Activated CD8-positive, alpha-beta memory T cell treated with anti-CD3 and anti-CD28 coated beads for 24 hours (primary cell): ENCODE data around the gene FOXC1.

Experiments used
- DNase-seq: peaks from one replicate; pipeline ENCODE4 v3.0.0-alpha.2; 2020

Gene FOXC1

DNA sequence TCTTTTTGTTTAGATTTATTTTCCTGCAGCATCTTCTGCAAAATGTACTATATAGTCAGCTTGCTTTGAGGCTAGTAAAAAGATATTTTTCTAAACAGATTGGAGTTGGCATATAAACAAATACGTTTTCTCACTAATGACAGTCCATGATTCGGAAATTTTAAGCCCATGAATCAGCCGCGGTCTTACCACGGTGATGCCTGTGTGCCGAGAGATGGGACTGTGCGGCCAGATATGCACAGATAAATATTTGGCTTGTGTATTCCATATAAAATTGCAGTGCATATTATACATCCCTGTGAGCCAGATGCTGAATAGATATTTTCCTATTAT is 3.2 kb downstream of the FOXC1 start:
- DNase-seq, result no peak

DNA sequence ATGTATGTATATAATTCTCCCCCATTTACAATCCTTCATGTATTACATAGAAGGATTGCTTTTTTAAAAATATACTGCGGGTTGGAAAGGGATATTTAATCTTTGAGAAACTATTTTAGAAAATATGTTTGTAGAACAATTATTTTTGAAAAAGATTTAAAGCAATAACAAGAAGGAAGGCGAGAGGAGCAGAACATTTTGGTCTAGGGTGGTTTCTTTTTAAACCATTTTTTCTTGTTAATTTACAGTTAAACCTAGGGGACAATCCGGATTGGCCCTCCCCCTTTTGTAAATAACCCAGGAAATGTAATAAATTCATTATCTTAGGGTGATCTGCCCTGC is 3.6 kb downstream of the FOXC1 start:
- DNase-seq, result no peak

DNA sequence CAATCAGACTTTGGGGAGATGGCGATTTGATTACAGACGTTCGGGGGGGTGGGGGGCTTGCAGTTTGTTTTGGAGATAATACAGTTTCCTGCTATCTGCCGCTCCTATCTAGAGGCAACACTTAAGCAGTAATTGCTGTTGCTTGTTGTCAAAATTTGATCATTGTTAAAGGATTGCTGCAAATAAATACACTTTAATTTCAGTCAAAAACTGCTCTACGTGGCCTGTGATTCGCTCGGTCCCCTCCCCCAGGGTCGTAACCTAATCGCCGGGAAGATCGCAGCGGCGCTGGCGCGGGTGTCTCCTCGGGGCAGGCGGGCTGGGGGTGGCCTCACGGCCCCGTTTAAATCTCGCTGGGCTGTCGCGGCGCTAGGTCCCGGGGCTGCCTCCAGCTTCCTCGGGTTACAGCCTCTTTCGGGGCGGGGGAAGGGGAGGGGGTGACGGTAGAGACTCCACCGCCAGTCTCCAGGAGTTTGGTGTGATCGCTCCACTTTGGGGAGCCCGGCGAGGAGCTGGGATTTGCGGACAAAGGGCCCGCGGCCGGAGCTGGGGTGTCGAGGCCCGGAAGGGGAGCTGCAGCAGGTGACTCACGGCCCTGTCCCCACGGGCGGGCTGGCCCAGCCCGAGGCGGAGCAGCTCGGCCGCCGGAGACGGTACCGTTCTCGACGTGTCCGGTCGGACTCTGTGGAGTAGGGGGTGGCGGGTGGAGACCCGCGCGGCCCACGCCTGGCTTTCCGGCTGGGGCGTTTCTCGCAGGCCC is 4.2 kb downstream of the FOXC1 start:
- DNase-seq, result no peak

DNA sequence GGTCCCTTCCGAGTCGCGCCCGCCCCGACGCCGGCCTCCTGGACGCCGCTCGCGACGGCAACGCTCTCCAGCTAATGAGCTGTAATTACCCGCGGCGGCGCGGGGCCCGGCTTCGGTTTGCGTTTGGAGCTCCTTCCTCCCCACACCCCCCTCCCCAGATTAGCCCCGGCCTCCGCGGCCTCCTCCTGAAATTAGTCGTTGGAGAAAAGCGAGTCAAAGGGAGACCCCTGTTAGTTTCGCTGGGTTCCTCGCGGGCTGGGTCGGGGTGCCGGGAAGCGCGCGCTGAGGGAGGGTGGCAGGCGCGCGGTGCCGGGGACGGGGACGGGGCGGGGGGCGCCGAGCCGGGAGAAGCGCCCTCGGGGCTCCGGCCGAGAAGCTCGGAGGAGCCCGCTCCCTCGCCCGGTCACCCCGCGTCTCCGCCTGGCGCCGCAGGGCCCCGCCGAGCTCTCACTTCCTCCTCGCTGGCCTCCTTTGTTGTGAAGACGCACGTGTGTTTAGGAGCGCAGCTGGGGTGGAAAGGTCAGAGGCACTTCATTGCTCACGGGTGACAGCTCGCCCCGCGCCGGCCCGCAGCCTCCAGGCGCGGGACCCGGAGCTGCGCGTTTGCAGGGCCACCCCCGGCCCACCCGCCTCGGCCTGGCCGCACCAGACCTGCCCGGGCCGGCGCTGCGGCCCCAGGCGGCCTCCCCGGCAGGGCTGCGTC is 4.9 kb downstream of the FOXC1 start:
- no peak for DNase-seq

DNA sequence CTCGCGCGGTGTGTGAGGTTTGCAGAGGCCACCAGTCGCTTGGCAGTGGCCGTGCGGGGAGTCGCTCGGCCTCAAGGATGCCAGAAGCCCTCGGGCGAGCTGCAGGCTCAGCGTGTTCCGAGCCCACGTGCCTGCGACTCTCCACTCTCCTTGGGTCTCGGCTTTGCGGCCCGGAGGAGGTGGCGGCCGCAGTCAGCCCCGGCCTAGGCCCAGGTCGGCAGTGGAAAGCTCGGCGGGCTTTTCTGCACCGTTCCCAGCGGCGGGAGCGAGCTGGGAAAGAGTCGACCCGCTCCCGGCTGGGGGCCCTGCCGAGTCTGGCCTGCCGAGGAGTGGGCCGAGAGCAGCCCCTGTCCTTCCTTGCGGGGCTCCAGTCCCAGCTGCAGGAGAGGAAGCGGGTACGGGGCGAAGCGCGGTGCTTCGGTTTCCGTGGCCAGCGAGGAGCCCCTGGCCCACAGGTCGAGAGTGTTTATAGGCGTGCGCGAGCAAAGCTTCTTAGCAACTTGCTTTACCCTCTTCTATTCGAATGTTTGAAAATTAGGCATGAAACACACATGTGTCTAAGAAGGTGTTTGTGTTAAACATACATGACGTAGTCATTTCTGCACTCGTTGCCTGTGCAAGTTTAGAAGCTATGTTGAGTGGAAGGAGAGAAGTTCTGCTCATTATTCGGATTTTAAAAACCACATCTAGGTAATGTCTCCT is 5.6 kb downstream of the FOXC1 start:
- DNase-seq, result no peak

DNA sequence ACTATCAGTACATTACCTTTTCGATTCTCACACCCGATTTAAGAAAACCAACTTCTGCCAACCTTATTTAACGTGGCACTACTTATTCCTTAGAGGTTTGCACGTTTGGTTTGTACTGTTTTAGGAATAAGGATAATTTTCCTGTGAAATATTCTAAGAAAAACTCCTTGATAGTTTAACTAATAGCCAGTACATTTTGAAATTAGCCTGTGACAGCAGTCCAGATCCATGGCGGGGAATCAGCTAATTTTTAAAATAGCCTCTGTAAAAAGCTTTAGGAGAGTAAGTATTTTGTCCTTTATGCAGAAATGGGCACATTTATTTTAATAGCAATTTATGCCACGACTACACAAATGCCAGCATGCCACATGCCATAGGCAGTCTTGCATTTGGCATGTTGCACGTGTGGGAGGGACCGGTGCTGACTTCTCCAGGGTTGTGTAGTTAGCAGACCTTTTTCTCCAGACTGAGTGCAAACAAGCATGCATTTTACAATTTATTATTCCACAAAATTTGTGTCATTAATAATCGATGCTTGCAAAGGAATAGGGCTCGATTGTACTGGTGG is 6.2 kb downstream of the FOXC1 start:
- no peak for DNase-seq

GRCh38 chr6:1616701-1617463 is 7.2 kb downstream of the FOXC1 start:
- no peak for DNase-seq

DNA sequence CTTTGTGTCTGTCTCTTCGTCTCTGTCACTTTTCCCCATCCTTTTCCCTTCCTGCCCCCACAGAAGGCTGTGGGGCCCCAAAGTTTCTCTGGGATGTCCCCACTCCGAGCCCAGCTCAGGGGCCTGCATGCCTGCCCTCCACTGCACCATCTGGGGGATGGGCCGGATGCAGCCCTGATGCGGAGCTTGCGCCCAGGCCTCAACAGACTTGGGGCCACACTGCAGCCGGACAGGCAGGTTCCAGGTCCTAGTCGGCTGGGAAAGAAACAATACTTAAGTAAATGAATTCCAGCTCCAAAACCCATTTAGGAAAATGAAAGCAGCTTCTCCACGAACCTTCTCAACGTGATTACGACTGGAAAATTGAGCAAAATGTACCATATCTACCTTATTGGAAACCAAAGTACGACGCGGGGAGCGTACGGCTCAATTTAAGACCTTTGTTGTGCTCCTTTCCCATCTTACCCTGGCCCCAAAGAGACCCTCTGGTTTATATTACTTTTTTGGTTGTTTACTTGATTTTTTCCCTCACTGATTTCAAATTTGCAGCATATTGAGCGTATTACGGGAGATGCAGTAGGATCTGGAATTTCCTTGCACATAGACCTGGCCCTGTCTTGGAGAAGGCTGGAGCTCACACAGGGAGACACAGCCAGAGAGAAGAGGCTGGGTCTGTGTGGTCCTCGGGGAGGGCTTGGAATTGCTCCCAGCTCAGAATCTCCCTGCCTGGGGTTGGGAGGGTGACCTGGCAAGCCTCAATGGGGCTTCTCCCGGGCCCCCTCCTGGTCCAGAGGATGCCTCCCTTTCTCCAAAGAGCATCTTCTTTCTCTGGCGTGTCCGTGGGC is 8.0 kb downstream of the FOXC1 start:
- DNase-seq, result no peak

DNA sequence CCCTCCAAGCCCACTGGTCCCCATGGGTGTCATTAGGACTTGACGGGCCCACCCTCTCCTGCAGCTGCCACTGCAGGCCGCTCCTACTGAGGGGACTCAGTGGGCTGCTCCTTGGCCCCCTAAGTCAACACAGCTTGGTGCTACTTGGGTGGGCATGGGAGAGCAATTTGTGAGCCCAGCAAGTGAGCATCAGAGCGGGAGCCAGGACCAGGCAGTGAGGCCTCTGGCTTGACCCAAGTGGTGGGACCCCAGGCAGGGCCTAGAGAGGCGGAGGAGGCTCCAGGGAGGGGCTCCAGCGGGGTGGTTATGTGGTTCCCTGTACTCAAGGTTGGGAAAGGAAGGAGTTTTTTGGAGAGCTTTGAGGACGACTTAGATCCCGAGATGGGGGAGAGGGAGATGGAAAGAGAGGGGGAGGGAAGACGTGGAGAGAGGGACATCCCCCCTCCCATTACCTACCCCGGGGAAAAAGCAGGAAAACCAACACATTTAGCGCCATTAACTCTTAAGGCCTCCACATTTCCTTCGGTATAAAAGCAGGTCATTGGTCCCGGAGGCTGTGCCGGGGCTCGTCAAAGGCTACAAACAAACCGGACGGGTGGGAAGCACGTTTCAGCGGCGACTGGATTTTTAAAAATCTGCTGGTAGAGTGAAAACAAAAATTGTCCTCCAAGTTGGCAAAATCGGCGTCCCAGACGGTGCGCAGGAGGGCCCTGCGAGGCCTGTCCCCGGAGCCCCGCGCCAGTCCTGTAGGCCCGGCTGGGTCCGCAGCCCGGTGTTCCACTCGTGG is 8.8 kb downstream of the FOXC1 start:
- no peak for DNase-seq

- DNase-seq, result no peak
Observed at GRCh38 chr6:1619098-1619672, 9.5 kb downstream of the FOXC1 start.

DNA sequence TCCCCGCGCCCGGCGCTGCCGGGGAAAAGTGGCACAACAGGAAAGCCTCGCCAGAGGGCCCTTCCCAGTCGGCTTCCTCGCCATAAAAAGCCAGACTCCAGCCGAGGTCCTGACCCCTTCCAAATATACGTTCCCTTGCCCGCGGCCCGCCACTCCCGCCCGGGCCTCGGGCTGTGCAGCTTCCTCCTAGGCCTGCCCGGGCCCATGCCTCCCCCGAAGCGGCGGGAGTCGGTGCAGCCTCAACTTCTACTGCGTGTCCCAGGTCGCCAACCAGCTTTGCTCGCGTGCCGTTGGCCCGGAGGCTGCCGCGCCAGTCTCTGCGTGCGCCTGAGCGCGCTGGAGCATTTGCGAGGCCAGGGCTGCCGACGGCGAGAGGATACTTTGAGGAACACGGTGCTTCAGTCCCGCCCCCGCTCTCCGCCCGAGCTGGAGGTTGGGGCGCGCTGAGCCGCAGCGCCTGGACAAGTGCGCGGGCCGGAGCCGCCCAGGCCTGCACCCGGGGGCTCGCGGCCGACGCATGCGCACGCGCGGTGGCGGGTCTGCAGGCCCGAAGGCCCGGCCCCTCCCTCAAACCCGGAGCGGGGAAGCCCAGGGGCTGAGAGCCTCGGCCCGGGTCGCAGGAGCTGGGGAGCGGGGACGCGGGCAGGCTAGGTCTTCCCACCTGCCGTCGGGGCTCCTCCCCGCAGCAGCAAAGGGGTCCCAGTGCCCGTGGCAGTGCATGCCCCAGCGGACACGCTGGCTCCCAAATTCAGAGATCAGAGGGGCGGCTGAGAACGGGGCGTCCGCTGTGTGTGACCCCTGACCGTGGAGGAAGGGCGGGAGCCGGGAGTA is 10.2 kb downstream of the FOXC1 start:
- DNase-seq, result no peak

GRCh38 chr6:1620504-1621069 is 10.9 kb downstream of the FOXC1 start:
- DNase-seq, result no peak

GRCh38 chr6:1621070-1621701 is 11.5 kb downstream of the FOXC1 start:
- no peak for DNase-seq

GRCh38 chr6:1622220-1622850 is 12.6 kb downstream of the FOXC1 start:
- DNase-seq, result no peak

DNA sequence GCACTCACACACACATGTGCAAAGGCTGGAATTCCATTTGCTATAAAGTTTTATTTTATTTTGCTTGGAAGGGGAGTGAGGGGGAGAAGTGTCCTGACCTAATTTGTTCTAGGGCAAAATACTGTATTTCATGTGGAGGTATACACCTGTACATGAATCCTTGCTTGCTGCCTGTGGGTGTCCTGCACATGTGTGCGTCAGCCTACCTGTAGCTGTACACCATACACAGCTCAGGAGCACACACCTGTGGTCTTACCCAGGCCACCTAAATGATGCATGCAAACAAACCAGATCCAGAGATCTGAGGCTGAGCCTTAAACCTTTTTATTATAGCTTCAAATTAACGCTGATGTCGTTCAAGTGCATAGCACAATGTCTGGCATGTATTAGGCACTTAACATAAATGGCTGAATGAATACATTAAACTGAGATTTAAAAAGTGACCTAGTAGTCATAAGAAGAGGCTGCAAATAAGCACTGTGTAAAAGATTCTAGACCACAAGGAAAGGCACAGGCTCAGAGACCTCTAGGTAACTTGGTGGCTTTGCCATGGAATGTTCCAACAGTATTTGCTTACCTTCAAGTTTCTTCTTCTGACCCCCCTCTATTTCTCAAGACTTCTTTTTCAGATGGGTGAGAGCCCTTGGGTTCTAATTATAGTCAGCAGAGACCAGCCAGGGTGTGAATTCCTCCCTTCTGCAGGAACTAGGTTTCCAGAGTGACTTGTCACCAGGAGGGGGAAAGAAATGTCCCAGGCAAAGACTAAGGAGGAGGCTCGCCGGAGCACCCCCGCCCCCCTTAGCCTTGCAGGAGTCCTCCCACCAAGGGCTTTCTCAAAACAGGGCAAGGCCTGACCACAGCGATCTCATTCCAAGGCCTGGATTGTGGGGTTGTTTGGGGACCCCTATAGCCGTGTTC is 13.4 kb downstream of the FOXC1 start:
- DNase-seq, result no peak

DNA sequence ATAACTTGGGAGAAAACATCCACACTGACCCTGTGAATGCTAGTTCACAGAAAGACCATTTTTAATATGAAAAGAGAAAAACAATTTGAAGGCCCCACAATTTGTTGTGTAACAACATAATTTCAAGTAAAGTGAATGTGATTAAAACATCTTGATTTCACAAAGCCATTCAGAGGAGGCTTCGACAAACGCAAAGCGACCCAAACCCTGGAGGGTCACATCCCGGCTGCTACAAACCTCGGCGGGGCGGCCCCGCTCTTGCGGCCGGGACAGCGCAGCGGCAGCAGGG is 14.0 kb downstream of the FOXC1 start:
- DNase-seq, result no peak

DNA sequence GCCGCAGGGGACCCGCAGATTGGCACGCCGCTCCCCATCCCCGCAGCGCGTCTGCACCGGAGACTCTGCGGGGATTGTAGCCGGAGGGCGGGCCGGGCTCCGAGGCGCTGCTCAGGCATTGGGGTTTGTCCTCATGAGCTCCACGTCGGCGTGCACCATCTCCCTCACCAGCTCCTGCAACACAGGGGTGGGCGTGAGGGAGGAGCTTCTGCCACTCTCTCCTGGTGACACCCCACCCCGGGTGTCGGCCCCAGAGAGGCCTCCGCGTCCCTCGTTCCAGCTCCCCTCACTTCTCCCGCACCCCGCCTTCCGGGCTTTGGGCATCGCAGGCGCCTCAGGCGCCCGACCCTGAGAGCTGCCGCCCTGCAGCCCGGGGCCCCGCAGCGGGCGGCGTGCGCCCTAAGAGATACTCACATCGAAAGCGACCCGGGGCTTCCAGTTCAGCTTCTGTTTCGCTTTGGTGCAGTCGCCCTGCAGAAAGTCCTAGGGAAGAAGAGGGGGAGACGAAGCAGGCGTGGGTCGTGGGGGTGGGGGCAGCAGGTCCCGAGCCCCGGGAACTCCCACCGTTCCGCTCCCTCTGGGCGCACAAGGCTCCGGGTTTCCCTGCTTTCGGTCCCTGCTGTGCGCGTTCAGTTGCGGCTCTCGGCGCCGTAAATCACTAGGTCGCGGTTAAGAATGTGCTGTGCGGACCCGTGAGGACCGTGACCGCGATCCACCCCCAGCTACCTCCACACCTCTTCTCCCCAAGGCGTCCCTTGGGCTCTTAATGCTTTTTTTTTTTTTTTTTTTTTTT is 14.5 kb downstream of the FOXC1 start:
- no peak for DNase-seq
